ENCODE data around the gene HSPB6. TPM values are rescaled to one million over a fixed set of nuclear protein-coding genes. Genes with fewer than 3 reads are reported as not detected.

Gene HSPB6
- total RNA-seq, 1 donor from 2014 or later = 2.0 TPM

DNA sequence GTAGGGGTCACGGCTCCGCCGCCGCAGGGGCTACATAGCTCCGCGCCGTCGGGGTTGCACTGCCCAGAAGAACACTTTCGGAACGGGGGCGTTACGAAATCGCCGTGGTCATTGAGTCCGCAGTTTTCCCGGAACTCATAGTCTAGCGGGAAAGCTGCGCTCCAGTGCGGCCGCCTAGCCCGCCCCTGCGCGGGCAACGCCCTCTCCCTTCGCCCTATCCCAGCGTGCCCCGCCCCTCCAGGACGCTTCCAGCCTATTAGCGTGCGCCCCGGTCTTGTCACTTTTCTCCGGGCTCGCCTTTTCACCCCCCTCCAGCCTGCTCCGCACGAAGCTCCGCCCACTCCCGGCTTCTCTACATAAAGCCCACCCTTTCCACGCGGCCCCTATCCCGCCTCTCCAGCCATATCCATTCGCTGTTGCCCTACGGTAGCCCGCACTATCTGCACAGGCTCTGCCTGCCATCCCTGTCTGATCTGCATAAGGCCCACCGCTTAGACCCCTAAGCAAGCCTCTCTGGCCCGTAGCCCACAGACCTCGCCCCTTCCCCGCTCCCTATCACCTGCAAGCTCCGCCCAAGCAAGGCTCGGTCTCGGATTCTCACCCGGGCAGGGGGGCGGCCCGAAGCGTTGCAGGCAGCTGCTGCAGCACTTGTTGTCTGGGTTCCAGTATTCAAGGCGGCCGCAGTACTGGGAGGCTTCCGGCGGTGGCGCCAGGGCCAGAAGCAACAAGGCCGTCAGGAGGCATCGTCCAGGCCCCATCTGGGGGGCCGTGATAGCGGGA lies 16.2 kb downstream of the HSPB6 start:
- H3K4me3 ChIP-seq (ENCODE audit: low read depth, low read length) = peak overlapping the region; percentile 56
- DNase-seq (ENCODE audit: low read depth) = no peak
- TF ChIP-seq, protein P1, sequence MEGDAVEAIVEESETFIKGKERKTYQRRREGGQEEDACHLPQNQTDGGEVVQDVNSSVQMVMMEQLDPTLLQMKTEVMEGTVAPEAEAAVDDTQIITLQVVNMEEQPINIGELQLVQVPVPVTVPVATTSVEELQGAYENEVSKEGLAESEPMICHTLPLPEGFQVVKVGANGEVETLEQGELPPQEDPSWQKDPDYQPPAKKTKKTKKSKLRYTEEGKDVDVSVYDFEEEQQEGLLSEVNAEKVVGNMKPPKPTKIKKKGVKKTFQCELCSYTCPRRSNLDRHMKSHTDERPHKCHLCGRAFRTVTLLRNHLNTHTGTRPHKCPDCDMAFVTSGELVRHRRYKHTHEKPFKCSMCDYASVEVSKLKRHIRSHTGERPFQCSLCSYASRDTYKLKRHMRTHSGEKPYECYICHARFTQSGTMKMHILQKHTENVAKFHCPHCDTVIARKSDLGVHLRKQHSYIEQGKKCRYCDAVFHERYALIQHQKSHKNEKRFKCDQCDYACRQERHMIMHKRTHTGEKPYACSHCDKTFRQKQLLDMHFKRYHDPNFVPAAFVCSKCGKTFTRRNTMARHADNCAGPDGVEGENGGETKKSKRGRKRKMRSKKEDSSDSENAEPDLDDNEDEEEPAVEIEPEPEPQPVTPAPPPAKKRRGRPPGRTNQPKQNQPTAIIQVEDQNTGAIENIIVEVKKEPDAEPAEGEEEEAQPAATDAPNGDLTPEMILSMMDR (conservative IDR thresholded peaks at IDR 0.05; ENCODE audit: low read depth, low read length) = peak; percentile 16

- H3K4me3 ChIP-seq (ENCODE audit: low read depth, low read length) = peak overlapping the region; percentile 56
- no peak for DNase-seq (ENCODE audit: low read depth)
- TF ChIP-seq, protein P1 (conservative IDR thresholded peaks at IDR 0.05; ENCODE audit: low read depth, low read length) = no peak
Observed at GRCh38 chr19:35740108-35740422, 16.8 kb downstream of the HSPB6 start.

- DNase-seq (ENCODE audit: low read depth) = no peak
- TF ChIP-seq, protein P1 (conservative IDR thresholded peaks at IDR 0.05; ENCODE audit: low read depth, low read length) = no peak
- H3K4me3 ChIP-seq (ENCODE audit: low read depth, low read length) = peak overlapping the region; percentile 56
Observed at GRCh38 chr19:35739275-35740107, 17.3 kb downstream of the HSPB6 start.

DNA sequence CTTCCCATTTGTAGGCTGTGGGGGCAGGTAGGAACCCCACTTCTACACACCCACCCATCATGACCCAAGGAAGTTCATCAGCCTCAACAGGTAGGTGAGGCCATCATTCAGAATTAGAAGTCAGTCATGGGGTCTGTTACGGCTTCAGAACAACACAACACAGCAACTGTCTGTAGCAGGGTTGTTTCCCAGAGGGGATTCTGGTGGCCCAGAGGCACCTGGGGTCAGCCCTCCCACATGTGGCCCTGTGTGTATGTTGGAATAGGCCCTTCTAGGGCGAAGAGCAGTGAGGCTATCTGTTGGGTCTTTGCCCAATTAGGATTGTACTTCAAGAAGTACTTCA lies 18.0 kb downstream of the HSPB6 start:
- TF ChIP-seq, protein P1 (conservative IDR thresholded peaks at IDR 0.05; ENCODE audit: low read depth, low read length) = no peak
- no peak for DNase-seq (ENCODE audit: low read depth)

DNA sequence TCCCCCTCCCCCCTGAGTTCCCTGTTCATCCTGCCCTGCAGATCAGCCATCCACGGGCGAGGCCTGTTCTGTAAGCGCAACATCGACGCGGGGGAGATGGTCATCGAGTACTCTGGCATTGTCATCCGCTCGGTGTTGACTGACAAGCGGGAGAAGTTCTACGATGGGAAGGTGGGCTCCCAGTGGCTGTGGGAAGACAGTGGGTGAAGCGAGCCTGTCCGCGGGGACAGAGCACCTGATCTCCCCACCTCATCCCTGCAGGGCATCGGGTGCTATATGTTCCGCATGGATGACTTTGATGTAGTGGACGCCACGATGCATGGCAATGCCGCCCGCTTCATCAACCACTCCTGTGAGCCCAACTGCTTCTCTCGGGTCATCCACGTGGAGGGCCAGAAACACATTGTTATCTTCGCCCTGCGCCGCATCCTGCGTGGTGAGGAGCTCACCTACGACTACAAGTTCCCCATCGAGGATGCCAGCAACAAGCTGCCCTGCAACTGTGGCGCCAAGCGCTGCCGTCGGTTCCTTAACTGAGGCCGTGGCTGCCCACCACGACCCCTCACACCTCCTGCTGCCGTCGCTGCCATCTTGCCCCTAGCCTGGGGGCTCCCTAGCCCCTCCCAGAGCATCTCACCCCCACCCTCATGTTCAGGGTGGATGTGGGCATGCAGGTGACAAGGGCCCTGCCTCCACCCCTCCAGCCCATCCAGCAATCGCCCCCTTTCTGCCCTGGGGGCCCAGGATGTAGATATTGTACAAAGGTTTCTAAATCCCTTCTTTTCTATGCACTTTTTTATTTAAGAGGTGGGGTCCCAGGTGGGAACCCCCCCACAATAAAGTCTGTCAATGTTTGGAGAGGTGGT lies 18.6 kb downstream of the HSPB6 start:
- TF ChIP-seq, protein P1 (conservative IDR thresholded peaks at IDR 0.05; ENCODE audit: low read depth, low read length) = no peak
- no peak overlapping the region for H3K4me3 ChIP-seq (ENCODE audit: low read depth, low read length)
- DNase-seq (ENCODE audit: low read depth) = no peak

More for the DNA sequence above, 18.0 kb downstream of the HSPB6 start:
- no peak overlapping the region for H3K4me3 ChIP-seq (ENCODE audit: low read depth, low read length)

GRCh38 chr19:35736913-35737886 lies 19.6 kb downstream of the HSPB6 start:
- no peak for DNase-seq (ENCODE audit: low read depth)
- TF ChIP-seq, protein P1 (conservative IDR thresholded peaks at IDR 0.05; ENCODE audit: low read depth, low read length) = peak; percentile 40
- no peak overlapping the region for H3K4me3 ChIP-seq (ENCODE audit: low read depth, low read length)

Measured in epithelial cell of proximal tubule (primary cell).